Fibroblast of lung (primary cell): ENCODE results near the gene NTNG1. TPM values are rescaled to one million over a fixed set of nuclear protein-coding genes. Genes with fewer than 3 reads are reported as not detected.
A peak's percentile ranks its signal among the peaks of the same experiment; 100 is the strongest.

Experiments used
- DNase-seq, 2 donors: peaks; one replicate each; pipeline versions ENCODE4 v3.0.0 to v3.0.0-alpha.2; 2010; ENCODE audit warnings: low read depth in 2 of 2
- H2AFZ ChIP-seq: 2 replicates; pipeline ENCODE4 v1.5.1; 2012; ENCODE audit warnings: low read length, control low read depth, inconsistent platforms
- H3K27ac ChIP-seq: 2 replicates; pipeline ENCODE4 v1.5.1; 2011; ENCODE audit warnings: low read length, control low read depth; ENCODE audit not compliant: insufficient read depth
- H3K27me3 ChIP-seq: 2 replicates; pipeline ENCODE4 v1.5.1; 2011; ENCODE audit warnings: mild to moderate bottlenecking, low read length; ENCODE audit not compliant: control insufficient read depth, insufficient read depth
- H3K36me3 ChIP-seq: 2 replicates; pipeline ENCODE4 v1.5.1; 2011; ENCODE audit warnings: low read length; ENCODE audit not compliant: control insufficient read depth, insufficient read depth
- H3K4me1 ChIP-seq: 2 replicates; pipeline ENCODE4 v1.5.1; 2011; ENCODE audit warnings: low read length; ENCODE audit not compliant: control insufficient read depth, insufficient read depth; ENCODE audit errors: extremely low read depth
- H3K4me2 ChIP-seq: 2 replicates; pipeline ENCODE4 v1.5.1; 2011; ENCODE audit warnings: low read length, control low read depth; ENCODE audit not compliant: insufficient read depth; ENCODE audit errors: extremely low read depth
- H3K4me3 ChIP-seq, 4 experiments: fragments of 200-600 bp in 1 of 4; sonication (generic) in 1 of 4; replicated peaks in 1 of 4; 2 replicates each; pipeline ENCODE4 v1.5.1; 2011 to 2016; ENCODE audit warnings: low read length in 4 of 4, low read depth in 3 of 4, mild to moderate bottlenecking in 3 of 4, control low read depth in 2 of 4, inconsistent platforms in 1 of 4, mixed read lengths in 1 of 4; ENCODE audit not compliant: insufficient read depth in 1 of 4; ENCODE audit errors: control extremely low read depth in 1 of 4
- H3K79me2 ChIP-seq: 2 replicates; pipeline ENCODE4 v1.5.1; 2012; ENCODE audit warnings: mild to moderate bottlenecking, low read length, inconsistent platforms; ENCODE audit not compliant: control insufficient read depth, insufficient read depth
- H3K9ac ChIP-seq: 2 replicates; pipeline ENCODE4 v1.5.1; 2011; ENCODE audit warnings: mild to moderate bottlenecking, low read length, control low read depth; ENCODE audit not compliant: insufficient read depth
- H3K9me3 ChIP-seq: 2 replicates; pipeline ENCODE4 v1.5.1; 2012; ENCODE audit warnings: low read depth, low read length; ENCODE audit not compliant: control insufficient read depth, insufficient read depth
- H4K20me1 ChIP-seq: 2 replicates; pipeline ENCODE4 v1.5.1; 2011; ENCODE audit warnings: low read length; ENCODE audit not compliant: control insufficient read depth, insufficient read depth; ENCODE audit errors: extremely low read depth
- CTCF ChIP-seq, 2 donors: IDR thresholded peaks in 1 of 2; conservative IDR thresholded peaks in 1 of 2; 1 replicate in 1 of 2; 2 replicates in 1 of 2; pipeline ENCODE4 v1.5.1; 2011 to 2012; ENCODE audit warnings: low read length in 2 of 2, control low read depth in 1 of 2, inconsistent platforms in 1 of 2, low read depth in 1 of 2, mild to moderate bottlenecking in 1 of 2
- EZH2 ChIP-seq: IDR thresholded peaks from 2 replicates; pipeline ENCODE4 v1.5.1; 2012; ENCODE audit warnings: low read length, control low read depth, mild to moderate bottlenecking; ENCODE audit errors: missing control alignments
- polyA plus RNA-seq, 2 donors: library from polyadenylated mRNA; depleted of rRNA in 1 of 2; stranded (reverse) in 1 of 2; unstranded in 1 of 2; fragments of >200 nt; gene quantifications; 2 replicates each; pipeline ENCODE4 v1.2.1, GENCODE V29; 2011 to 2012; ENCODE audit warnings: missing spikeins in 1 of 2
- total RNA-seq: library from RNA; depleted of rRNA; stranded (reverse); fragments of >200 nt; gene quantifications from 2 replicates; pipeline ENCODE4 v1.2.1, GENCODE V29; 2014

NTNG1 gene
- total and polyA plus RNA-seq, 2 donors (not counting 1 experiment from before 2014, with no cell fraction given), result 0.82 to 8.6 TPM

- Histone ChIP-seq H2AFZ (no peak overlapping the region), H3K27ac (no peak overlapping the region), H4K20me1 (no peaks in the 10 kb centered on the region), H3K36me3 (no peaks in the 10 kb centered on the region), H3K9ac (no peak overlapping the region), H3K9me3 (no peaks in the 10 kb centered on the region), H3K27me3 (no peaks in the 10 kb centered on the region), H3K4me1 (no peaks in the 10 kb centered on the region), H3K4me2 (no peak overlapping the region), H3K79me2 (no peaks in the 10 kb centered on the region), H3K4me3 (no peak overlapping the region)
- DNase-seq, result no peak
- TF ChIP-seq CTCF (conservative IDR thresholded peaks at IDR 0.05 in 1 of 2, IDR thresholded peaks at IDR 0.05 in 1 of 2; ENCODE audit: low read depth in 1 of 2, low read length in 2 of 2), result no peak
- TF ChIP-seq EZH2, result no peak
These were observed 282.1 kb downstream of the NTNG1 start for GRCh38 chr1:107422901-107423300.

- no peaks in the 10 kb centered on the region for H4K20me1 ChIP-seq
- no peaks in the 10 kb centered on the region for H3K79me2 ChIP-seq
- H3K36me3 ChIP-seq, result no peaks in the 10 kb centered on the region
- H3K27ac ChIP-seq, result no peak overlapping the region
- no peak overlapping the region for H3K9ac ChIP-seq
- H3K4me1 ChIP-seq, result no peaks in the 10 kb centered on the region
- peak; percentile 42 to 46 for DNase-seq
- H3K4me3 ChIP-seq, result no peak overlapping the region
- no peaks in the 10 kb centered on the region for H3K9me3 ChIP-seq
- H2AFZ ChIP-seq, result no peak overlapping the region
- TF ChIP-seq EZH2, result no peak
- TF ChIP-seq CTCF (conservative IDR thresholded peaks at IDR 0.05 in 1 of 2, IDR thresholded peaks at IDR 0.05 in 1 of 2; ENCODE audit: low read depth in 1 of 2, low read length in 2 of 2), result peak; percentile 45 to 59
- H3K27me3 ChIP-seq, result no peaks in the 10 kb centered on the region
- H3K4me2 ChIP-seq, result no peak overlapping the region
These were observed 289.8 kb downstream of the NTNG1 start for GRCh38 chr1:107430540-107431228.

- Histone ChIP-seq H3K79me2 (no peaks in the 10 kb centered on the region), H3K27me3 (no peaks in the 10 kb centered on the region), H3K9ac (no peak overlapping the region), H4K20me1 (no peaks in the 10 kb centered on the region), H3K4me1 (no peaks in the 10 kb centered on the region), H2AFZ (no peak overlapping the region), H3K9me3 (no peaks in the 10 kb centered on the region), H3K36me3 (no peaks in the 10 kb centered on the region), H3K4me3 (no peak overlapping the region), H3K27ac (no peak overlapping the region), H3K4me2 (no peak overlapping the region)
- DNase-seq, result peak in 1 of 2 donors; percentile 4
- TF ChIP-seq CTCF (conservative IDR thresholded peaks at IDR 0.05 in 1 of 2, IDR thresholded peaks at IDR 0.05 in 1 of 2; ENCODE audit: low read depth in 1 of 2, low read length in 2 of 2), result no peak
- TF ChIP-seq EZH2, result no peak
These were observed 291.3 kb downstream of the NTNG1 start for GRCh38 chr1:107432108-107432507.
